H1 (cell line): Measurements from ENCODE around the gene GARNL3.

Experiments used
- EGR1 ChIP-seq: IDR thresholded peaks from 2 replicates; pipeline ENCODE4 v1.6.1; 2011; ENCODE audit warnings: low read depth, low read length, borderline replicate concordance
- EZH2 ChIP-seq: fragments of 200-600 bp; sonication (generic); IDR thresholded peaks from 2 replicates; pipeline ENCODE4 v1.7.1; 2012; ENCODE audit warnings: low read depth, mild to moderate bottlenecking, moderate library complexity, low read length, inconsistent platforms; ENCODE audit not compliant: severe bottlenecking
- GTF2F1 ChIP-seq: IDR thresholded peaks from 2 replicates; pipeline ENCODE4 v1.6.1; 2012; ENCODE audit warnings: low read depth, low read length, improper control_type of control experiment, borderline replicate concordance
- MAFK ChIP-seq: IDR thresholded peaks from 2 replicates; pipeline ENCODE4 v1.6.1; 2012; ENCODE audit warnings: low read depth, mild to moderate bottlenecking, improper control_type of control experiment, low read length
- POLR2A ChIP-seq, 2 experiments: IDR thresholded peaks; 1 replicate in 1 of 2; 2 replicates in 1 of 2; pipeline ENCODE4 v1.6.1; 2011; ENCODE audit warnings: low read depth in 2 of 2, low read length in 2 of 2, mild to moderate bottlenecking in 2 of 2; ENCODE audit errors: control extremely low read depth in 1 of 2
- RFX5 ChIP-seq: IDR thresholded peaks from 2 replicates; pipeline ENCODE4 v1.6.1; 2011; ENCODE audit warnings: low read depth, low read length, improper control_type of control experiment, borderline replicate concordance
- SRF ChIP-seq: IDR thresholded peaks from 2 replicates; pipeline ENCODE4 v1.6.1; 2011; ENCODE audit warnings: mild to moderate bottlenecking, low read depth, low read length, moderate library complexity
- TAF1 ChIP-seq: IDR thresholded peaks from 2 replicates; pipeline ENCODE4 v1.6.1; 2011; ENCODE audit warnings: mild to moderate bottlenecking, low read depth, low read length
- TF ChIP-seq, protein P1 (sequence below), 3 experiments: IDR thresholded peaks; 1 replicate in 2 of 3; 2 replicates in 1 of 3; pipeline versions ENCODE4 v1.5.1 to v1.6.1; 2011; ENCODE audit warnings: low read length in 3 of 3, mild to moderate bottlenecking in 3 of 3, inconsistent platforms in 2 of 3, low read depth in 1 of 3, moderate library complexity in 1 of 3; ENCODE audit not compliant: insufficient read depth in 1 of 3; ENCODE audit errors: control extremely low read depth in 1 of 3

- no peak for TF ChIP-seq RFX5
- TF ChIP-seq, protein P1, sequence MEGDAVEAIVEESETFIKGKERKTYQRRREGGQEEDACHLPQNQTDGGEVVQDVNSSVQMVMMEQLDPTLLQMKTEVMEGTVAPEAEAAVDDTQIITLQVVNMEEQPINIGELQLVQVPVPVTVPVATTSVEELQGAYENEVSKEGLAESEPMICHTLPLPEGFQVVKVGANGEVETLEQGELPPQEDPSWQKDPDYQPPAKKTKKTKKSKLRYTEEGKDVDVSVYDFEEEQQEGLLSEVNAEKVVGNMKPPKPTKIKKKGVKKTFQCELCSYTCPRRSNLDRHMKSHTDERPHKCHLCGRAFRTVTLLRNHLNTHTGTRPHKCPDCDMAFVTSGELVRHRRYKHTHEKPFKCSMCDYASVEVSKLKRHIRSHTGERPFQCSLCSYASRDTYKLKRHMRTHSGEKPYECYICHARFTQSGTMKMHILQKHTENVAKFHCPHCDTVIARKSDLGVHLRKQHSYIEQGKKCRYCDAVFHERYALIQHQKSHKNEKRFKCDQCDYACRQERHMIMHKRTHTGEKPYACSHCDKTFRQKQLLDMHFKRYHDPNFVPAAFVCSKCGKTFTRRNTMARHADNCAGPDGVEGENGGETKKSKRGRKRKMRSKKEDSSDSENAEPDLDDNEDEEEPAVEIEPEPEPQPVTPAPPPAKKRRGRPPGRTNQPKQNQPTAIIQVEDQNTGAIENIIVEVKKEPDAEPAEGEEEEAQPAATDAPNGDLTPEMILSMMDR (IDR thresholded peaks at IDR 0.05; ENCODE audit: control extremely low read depth in 1 of 3, insufficient read depth in 1 of 3, low read depth in 1 of 3, low read length in 3 of 3), result no peak
- TF ChIP-seq MAFK, result no peak
- no peak for TF ChIP-seq EZH2
- TF ChIP-seq SRF, result no peak
- no peak for TF ChIP-seq EGR1
- no peak for TF ChIP-seq TAF1
- no peak for TF ChIP-seq GTF2F1
- no peak for TF ChIP-seq POLR2A (IDR thresholded peaks at IDR 0.05; ENCODE audit: control extremely low read depth in 1 of 2, low read depth in 2 of 2, low read length in 2 of 2)
Measured at GRCh38 chr9:127392976-127393375, 128.4 kb downstream of the GARNL3 start.
